ENCODE data around the gene SSH2. TPM values are rescaled to one million over a fixed set of nuclear protein-coding genes. Genes with fewer than 3 reads are reported as not detected.

Gene SSH2
- polyA plus RNA-seq, 3 donors, result 31.9 to 66.6 (median 54.0) TPM

- H3K79me2 ChIP-seq (ENCODE audit: insufficient read depth, low read length), result peaks cover 63% of the 10 kb centered on the region
- H3K36me3 Mint-ChIP-seq, result peaks cover 4 to 5% of the 10 kb centered on the region in 2 donors
- intact Hi-C loops (cut with micrococcal nuclease), result no loop called here
- no peaks in the 10 kb centered on the region for H3K36me3 ChIP-seq (replicated peaks in 1 of 2; ENCODE audit: control insufficient read depth in 1 of 2, insufficient read depth in 2 of 2, low read length in 2 of 2)
- no peaks in the 10 kb centered on the region for H3K27me3 ChIP-seq (ENCODE audit: control insufficient read depth in 2 of 2, insufficient read depth in 2 of 2, low read length in 2 of 2)
- no peaks in the 10 kb centered on the region for H3K27me3 Mint-ChIP-seq (ENCODE audit: low read depth in 3 of 3)
- H3K9ac ChIP-seq (ENCODE audit: insufficient read depth, low read length, poor library complexity, severe bottlenecking), result no peak overlapping the region
- peak overlapping the region in 4 of 7 donors; percentile 5 to 40 (median 26) for H3K27ac Mint-ChIP-seq
- no peaks in the 10 kb centered on the region for H3K9me3 ChIP-seq (replicated peaks in 1 of 2; ENCODE audit: control insufficient read depth in 1 of 2, insufficient read depth in 1 of 2, low read length in 2 of 2)
- H3K4me1 Mint-ChIP-seq, result peaks cover 33% of the 10 kb centered on the region
- WGBS (ENCODE audit: insufficient coverage), result 29% methylated on average over 2 of the region's 3 CpGs
- H2AFZ ChIP-seq (ENCODE audit: insufficient read depth, low read depth, low read length, poor library complexity, severe bottlenecking), result no peak overlapping the region
- peaks cover 7% of the 10 kb centered on the region for H4K20me1 ChIP-seq (ENCODE audit: insufficient read depth, low read length)
- peak overlapping the region; percentile 41 for H3K4me2 ChIP-seq (replicated peaks; ENCODE audit: extremely low read depth, low read length, poor library complexity, severe bottlenecking)
- H3K4me3 ChIP-seq (replicated peaks in 1 of 3; ENCODE audit: low read depth in 2 of 3, low read length in 3 of 3), result no peak overlapping the region
- TF ChIP-seq CTCF (IDR thresholded peaks at IDR 0.05), result no peak
- H3K27ac ChIP-seq (ENCODE audit: low read depth in 1 of 2, low read length in 2 of 2), result peak overlapping the region in 1 of 2 donors; percentile 32
- H3K4me3 Mint-ChIP-seq, result no peak overlapping the region
- DNase-seq, result peak; percentile 63 to 85 (median 76)
- H3K4me1 ChIP-seq (ENCODE audit: control insufficient read depth in 1 of 2, insufficient read depth in 2 of 2, low read length in 2 of 2), result peaks cover 21 to 24% of the 10 kb centered on the region in 2 donors
- no peaks in the 10 kb centered on the region for H3K9me3 Mint-ChIP-seq
Measured at GRCh38 chr17:29885031-29885640, 44.9 kb downstream of the SSH2 start.

GRCh38 chr17:29883497-29883896, 46.5 kb downstream of the SSH2 start:
- no peak overlapping the region for H3K9ac ChIP-seq (ENCODE audit: insufficient read depth, low read length, poor library complexity, severe bottlenecking)

More at GRCh38 chr17:29883497-29883896, 46.5 kb downstream of the SSH2 start:
- Histone ChIP-seq H3K4me2 (replicated peaks; ENCODE audit: extremely low read depth, low read length, poor library complexity, severe bottlenecking) (no peak overlapping the region), H3K79me2 (ENCODE audit: insufficient read depth, low read length) (peaks cover 66% of the 10 kb centered on the region), H2AFZ (ENCODE audit: insufficient read depth, low read depth, low read length, poor library complexity, severe bottlenecking) (no peak overlapping the region), H3K27ac (ENCODE audit: low read depth in 1 of 2, low read length in 2 of 2) (no peak overlapping the region), H3K9me3 (replicated peaks in 1 of 2; ENCODE audit: control insufficient read depth in 1 of 2, insufficient read depth in 1 of 2, low read length in 2 of 2) (no peaks in the 10 kb centered on the region), H3K36me3 (replicated peaks in 1 of 2; ENCODE audit: control insufficient read depth in 1 of 2, insufficient read depth in 2 of 2, low read length in 2 of 2) (no peaks in the 10 kb centered on the region), H4K20me1 (ENCODE audit: insufficient read depth, low read length) (peaks cover 17% of the 10 kb centered on the region), H3K27me3 (ENCODE audit: control insufficient read depth in 2 of 2, insufficient read depth in 2 of 2, low read length in 2 of 2) (no peaks in the 10 kb centered on the region), H3K4me1 (ENCODE audit: control insufficient read depth in 1 of 2, insufficient read depth in 2 of 2, low read length in 2 of 2) (peaks cover 21 to 24% of the 10 kb centered on the region in 2 donors), H3K4me3 (replicated peaks in 1 of 3; ENCODE audit: low read depth in 2 of 3, low read length in 3 of 3) (no peak overlapping the region)
- no peak for DNase-seq
- Mint-ChIP-seq H3K27ac (peak overlapping the region in 1 of 7 donors; percentile 68), H3K9me3 (no peaks in the 10 kb centered on the region), H3K36me3 (peaks cover 0 to 2% of the 10 kb centered on the region in 2 donors), H3K4me1 (peaks cover 31% of the 10 kb centered on the region), H3K4me3 (no peak overlapping the region), H3K27me3 (ENCODE audit: low read depth in 3 of 3) (no peaks in the 10 kb centered on the region)
- TF ChIP-seq CTCF (IDR thresholded peaks at IDR 0.05), result no peak
- intact Hi-C loops (cut with micrococcal nuclease), result no loop called here
